Mucosa of gallbladder (tissue), 1 donor: ENCODE measurements around the gene RAD51B. TPM values are rescaled to one million over a fixed set of nuclear protein-coding genes. Genes with fewer than 3 reads are reported as not detected.
"Not testable (repeated sequence)": the region's sequence is repeated elsewhere in the genome, so short reads cannot be mapped to it uniquely, and the experiment has no call there.

Source experiments
- DNase-seq: peaks from one replicate; pipeline ENCODE4 v3.0.0-alpha.2; 2020; ENCODE audit warnings: low spot score
- total RNA-seq: library from RNA; stranded (reverse); gene quantifications from one replicate; pipeline ENCODE4 v1.2.1, GENCODE V29; 2021
- donor health status: DM: no; HTN: no; CAD: no.

RAD51B gene
- total RNA-seq, 1 donor from 2014 or later, result 18.5 TPM

GRCh38 chr14:68248481-68249255 lies 429.1 kb downstream of the RAD51B start:
- no peak for DNase-seq

GRCh38 chr14:68249661-68250451 lies 430.3 kb downstream of the RAD51B start:
- no peak for DNase-seq

GRCh38 chr14:68250927-68251768 lies 431.6 kb downstream of the RAD51B start:
- no peak for DNase-seq

DNA sequence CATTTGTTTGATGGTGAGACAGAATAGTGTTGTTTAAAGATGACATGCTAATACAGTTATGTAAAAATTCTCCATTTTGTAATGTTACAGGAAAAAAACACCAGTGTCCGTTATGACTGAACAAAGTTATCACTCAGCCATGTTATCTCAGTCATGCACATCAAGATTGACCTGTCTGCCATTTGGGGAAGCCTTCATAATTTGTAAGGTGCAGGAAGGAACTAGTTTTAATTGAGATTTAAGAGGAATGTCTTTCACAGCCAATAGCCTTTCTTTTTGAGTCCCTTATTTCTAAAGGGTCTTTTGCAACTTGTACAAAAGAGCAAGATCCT lies 432.2 kb downstream of the RAD51B start:
- DNase-seq, result no peak

GRCh38 chr14:68253160-68253780 lies 433.7 kb downstream of the RAD51B start:
- no peak for DNase-seq

DNA sequence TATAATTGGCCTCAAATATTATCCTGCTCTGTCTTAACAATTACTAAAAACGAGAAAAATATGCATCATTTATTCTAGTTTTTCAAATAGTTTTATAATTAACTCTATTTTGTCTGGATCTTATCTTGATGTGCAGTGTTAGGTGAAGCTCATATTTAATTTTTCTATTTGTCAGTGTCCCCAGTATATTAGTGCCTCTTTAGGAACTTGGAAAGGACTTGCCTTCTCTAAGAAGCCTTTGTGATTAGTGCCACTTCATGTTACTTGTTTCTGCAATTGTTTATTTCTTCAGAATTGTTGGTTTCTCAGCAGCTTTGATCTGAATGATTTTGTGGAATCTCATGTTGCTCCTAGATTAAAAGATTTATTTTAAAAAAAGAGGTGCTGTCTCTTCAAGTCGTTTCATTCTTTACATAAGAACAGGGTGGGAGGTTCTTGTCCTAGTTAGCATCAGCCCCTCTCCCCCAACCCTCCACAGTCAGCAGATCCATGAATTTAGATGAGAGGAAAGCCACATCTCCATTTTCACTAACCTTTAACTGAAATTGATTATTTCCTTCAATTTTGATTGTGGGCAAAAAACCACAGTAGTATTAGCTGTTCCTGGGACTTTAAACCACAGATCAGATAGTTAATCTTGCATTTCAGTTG lies 434.4 kb downstream of the RAD51B start:
- no peak for DNase-seq

DNA sequence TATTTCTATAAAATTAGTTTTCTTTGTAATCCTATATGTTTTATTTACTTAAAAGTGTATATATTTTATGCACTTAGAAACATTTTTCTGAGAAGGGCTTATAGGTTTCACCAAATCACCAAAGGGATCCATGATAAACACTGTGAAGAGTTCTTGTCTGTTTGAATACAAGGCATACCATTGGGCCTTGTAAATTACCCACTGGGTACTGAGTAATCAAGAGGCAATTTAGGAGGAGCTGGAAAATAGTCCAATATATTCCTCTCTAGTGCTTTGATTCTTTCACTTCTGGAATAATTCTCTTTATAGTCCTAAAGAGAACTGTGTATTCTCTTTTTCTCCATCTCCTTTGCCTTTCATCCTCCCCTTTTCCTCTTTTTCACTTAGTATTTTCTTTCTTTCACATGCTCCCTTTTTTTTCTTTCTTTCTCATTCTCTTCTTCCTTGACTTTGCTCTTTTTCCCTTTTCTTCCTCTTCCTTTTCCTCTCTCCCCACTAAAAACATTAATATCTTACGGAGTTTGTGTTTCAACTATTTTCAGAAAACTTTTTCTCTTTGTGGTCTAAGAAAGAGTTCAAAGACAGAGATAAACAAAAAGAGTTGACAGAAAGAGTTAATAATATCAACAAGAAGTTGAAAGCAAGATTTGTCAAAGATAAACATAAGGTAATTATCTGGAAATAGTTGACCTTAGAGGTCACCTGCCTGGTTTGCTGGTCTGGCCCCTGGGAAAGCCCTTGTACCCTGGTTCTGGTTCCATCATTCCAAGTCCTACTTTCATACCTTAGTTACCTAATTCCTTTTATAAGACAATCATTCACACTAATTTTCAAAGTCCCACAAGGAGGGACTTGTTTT lies 435.3 kb downstream of the RAD51B start:
- DNase-seq, result no peak

GRCh38 chr14:68255693-68256178 lies 436.2 kb downstream of the RAD51B start:
- no peak for DNase-seq

- no peak for DNase-seq
Observed at GRCh38 chr14:68257969-68258368, 438.4 kb downstream of the RAD51B start.

DNA sequence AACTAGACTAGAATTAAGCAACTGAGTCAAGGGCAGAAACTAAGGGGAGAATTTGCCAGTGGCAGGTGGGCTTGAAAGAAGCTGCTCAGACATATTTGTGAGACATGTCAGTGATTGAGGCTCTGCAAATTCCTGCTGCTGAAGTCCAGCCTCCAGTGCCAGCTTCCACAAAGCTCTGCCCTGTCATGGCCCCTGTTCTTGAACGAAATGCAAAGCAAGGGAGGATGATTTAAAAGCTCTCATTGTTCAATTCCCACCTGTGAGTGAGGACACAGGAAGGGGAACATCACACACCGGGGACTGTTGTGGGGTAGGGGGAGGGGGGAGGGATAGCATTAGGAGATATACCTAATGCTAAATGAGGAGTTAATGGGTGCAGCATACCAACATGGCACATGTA lies 439.4 kb downstream of the RAD51B start:
- not testable (repeated sequence) for DNase-seq

- DNase-seq, result no peak
Observed at GRCh38 chr14:68260121-68260520, 440.5 kb downstream of the RAD51B start.

DNA sequence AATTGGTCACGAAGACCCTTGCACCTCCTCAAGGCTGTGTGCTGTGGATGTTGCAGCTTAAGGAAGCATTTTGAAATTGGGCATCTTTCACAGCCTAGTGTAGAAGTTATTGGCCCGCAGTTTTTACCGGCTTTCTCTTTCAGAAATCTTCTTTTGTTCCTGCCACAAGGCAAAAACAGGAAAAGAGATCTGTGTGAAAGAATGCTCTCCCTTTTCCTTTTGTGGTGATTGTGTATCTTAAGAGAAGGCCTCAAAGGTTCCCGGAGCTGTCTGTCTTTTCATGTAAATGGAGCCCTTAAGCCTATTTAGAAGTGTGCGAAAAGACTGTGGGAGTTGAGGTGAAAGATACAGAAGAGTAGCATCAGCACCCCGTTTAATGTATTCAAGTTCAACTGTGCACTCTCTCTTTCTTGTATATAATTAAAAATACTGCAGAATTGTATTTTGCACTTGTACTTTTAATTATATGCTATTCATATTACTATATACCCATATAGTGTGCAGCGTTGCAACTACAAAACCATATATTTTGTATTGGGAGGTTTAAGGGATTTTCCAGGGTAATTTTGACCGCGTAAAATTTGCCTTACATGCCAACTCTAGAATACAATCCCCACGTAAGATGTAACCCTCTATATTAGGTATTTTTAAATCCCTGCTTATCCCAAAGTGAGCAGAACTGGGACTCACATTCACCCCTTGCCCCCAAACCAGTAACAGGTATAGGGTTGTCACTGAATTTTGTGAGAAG lies 441.7 kb downstream of the RAD51B start:
- DNase-seq, result no peak

DNA sequence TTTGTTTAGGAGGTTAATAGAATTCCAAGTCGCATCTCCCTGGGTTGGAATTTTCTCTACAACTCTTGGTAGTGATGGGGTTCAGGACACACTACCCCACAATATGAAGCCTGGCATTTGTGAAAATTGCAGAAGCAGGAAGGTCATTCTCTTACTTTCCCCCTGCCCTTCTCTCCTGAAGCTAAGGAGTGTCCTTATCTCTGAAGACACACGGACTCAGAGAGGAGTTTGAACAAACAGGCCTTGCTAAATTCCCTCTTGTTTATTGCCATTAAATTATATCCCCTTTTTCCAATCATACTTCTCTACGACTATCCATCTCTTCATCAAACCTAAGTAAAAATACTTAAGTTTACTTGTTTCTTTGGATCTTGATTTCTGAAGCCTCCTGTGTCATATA lies 443.0 kb downstream of the RAD51B start:
- no peak for DNase-seq

GRCh38 chr14:68263563-68264259 lies 444.1 kb downstream of the RAD51B start:
- DNase-seq, result no peak

DNA sequence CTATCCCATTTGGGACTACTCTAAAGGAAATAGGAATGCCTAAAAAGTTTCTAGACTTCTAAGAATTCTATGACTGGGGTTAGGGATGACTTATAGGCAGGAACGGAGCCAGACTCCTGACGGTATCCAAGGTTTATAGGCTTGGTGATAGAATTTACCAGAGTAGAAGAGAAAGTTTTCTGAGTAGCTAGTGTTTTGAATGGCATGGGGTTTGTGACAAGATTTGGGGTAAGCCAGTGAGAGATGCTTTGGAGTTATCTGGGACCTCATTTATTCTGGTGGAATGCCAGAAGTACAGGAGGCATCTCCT lies 444.6 kb downstream of the RAD51B start:
- no peak for DNase-seq

DNA sequence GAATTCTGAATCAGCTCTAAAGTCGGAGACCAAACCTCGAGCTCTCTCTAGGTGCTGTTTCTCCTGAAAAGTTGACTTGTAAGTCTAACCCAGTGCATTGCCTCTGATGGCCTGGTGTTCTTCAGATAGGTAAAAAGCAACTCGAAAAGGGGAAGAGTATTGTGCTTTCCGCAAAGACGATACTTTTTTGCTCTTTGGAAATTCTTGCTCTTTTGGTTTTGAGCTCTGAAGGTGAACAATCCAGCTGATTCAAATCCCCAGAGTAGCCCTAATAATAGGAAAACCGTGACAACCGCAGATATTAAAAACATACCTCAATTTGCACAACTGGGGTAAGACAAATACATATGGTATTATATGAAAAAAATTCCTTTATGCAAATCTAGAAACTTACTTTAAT lies 447.4 kb downstream of the RAD51B start:
- DNase-seq, result no peak

GRCh38 chr14:68268197-68268596 lies 448.6 kb downstream of the RAD51B start:
- DNase-seq, result no peak

DNA sequence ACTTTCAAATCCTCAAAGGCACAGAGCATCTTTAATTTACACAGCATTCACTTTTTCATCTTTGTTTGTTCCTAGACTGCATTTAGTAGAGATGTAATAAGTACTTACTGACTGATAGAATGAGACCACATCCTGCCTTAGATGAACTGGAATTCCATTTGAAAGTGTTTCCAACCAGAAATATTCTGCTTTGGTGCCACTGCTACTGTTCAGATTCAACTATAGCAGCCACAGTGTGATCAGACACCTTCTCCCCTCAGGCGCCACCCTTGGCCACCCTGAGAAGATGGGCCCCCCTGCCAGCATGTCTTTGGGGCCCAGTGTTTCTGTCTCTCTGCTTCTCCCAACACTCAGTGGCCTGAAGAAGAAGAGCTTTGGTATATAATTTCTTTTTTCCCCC lies 449.1 kb downstream of the RAD51B start:
- no peak for DNase-seq
